ENCODE data around the gene FER. TPM values are rescaled to one million over a fixed set of nuclear protein-coding genes. Genes with fewer than 3 reads are reported as not detected.

FER gene
- total and polyA plus RNA-seq, 8 donors: 1.4 to 15.3 (median 6.2) TPM

DNA sequence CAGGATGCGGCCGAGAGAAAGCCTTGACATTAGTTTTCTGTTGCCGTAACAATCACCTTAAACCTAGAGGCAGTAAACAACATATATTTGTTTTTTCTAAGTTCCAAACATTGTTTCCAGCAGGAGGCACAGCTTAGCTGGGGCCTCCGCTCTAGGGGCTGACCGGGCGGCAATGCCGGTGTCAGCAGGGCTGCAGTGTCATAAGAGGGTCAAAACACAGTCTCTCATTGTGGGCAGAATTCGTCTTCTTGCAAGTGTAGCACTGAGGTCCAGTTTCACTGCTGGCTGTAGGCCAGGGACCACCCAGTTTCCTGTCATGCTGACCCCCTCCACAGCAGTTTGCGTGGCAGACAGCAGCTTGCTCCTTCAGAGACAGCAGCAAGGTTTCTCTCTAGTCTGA, 475.8 kb downstream of the FER start:
- WGBS, 2 donors: 81 to 88% methylated on average over 9 of the region's 9 CpGs
- ATAC-seq: no peak
- no peak for FAIRE-seq
- TF ChIP-seq, protein P1, sequence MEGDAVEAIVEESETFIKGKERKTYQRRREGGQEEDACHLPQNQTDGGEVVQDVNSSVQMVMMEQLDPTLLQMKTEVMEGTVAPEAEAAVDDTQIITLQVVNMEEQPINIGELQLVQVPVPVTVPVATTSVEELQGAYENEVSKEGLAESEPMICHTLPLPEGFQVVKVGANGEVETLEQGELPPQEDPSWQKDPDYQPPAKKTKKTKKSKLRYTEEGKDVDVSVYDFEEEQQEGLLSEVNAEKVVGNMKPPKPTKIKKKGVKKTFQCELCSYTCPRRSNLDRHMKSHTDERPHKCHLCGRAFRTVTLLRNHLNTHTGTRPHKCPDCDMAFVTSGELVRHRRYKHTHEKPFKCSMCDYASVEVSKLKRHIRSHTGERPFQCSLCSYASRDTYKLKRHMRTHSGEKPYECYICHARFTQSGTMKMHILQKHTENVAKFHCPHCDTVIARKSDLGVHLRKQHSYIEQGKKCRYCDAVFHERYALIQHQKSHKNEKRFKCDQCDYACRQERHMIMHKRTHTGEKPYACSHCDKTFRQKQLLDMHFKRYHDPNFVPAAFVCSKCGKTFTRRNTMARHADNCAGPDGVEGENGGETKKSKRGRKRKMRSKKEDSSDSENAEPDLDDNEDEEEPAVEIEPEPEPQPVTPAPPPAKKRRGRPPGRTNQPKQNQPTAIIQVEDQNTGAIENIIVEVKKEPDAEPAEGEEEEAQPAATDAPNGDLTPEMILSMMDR (IDR thresholded peaks at IDR 0.05): no peak
- intact Hi-C loops (cut with DNase I): no loop called here
- Histone ChIP-seq H3K4me1 (no peaks in the 10 kb centered on the region), H3K27ac (no peak overlapping the region), H3K9me3 (no peaks in the 10 kb centered on the region), H3K36me3 (no peaks in the 10 kb centered on the region), H3K27me3 (no peaks in the 10 kb centered on the region), H3K4me3 (no peak overlapping the region)
- no peak for DNase-seq

DNA sequence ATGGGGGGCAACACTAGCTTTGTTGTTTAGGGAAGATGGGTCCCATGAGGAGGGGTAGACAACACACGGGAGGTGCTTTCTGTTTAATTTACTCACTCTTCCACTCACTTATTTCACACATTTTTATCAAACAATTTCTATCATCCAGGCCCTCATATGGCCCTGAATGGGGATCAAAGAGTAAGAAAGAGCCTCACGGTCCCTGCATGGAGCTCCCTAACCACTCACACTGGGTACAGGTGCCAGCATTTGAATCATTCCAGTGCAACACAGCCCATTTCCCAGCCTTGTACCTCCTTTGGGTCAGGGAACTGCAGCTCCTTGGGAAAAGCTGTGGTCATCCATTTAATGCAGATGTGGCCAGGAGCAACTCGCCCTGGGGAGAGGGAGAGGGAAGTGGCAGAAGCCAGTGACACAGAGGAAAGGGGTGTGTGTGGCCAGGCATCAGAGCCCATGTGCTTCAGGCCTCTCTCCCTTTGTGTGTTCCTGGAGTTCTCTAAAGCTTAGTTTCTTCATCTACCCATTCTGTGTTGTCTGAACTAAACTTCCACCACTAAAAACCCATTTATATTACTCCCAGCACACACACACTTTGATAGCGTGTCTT, 476.7 kb downstream of the FER start:
- Histone ChIP-seq H3K27ac (no peak overlapping the region), H3K4me1 (no peaks in the 10 kb centered on the region), H3K9me3 (no peaks in the 10 kb centered on the region), H3K36me3 (no peaks in the 10 kb centered on the region), H3K4me3 (no peak overlapping the region), H3K27me3 (no peaks in the 10 kb centered on the region)
- DNase-seq (no peak), FAIRE-seq (no peak), ATAC-seq (no peak)
- TF ChIP-seq, protein P1 (IDR thresholded peaks at IDR 0.05): no peak
- 79 to 83% methylated on average over 4 of the region's 4 CpGs for WGBS, 2 donors
- intact Hi-C loops (cut with DNase I): no loop called here

DNA sequence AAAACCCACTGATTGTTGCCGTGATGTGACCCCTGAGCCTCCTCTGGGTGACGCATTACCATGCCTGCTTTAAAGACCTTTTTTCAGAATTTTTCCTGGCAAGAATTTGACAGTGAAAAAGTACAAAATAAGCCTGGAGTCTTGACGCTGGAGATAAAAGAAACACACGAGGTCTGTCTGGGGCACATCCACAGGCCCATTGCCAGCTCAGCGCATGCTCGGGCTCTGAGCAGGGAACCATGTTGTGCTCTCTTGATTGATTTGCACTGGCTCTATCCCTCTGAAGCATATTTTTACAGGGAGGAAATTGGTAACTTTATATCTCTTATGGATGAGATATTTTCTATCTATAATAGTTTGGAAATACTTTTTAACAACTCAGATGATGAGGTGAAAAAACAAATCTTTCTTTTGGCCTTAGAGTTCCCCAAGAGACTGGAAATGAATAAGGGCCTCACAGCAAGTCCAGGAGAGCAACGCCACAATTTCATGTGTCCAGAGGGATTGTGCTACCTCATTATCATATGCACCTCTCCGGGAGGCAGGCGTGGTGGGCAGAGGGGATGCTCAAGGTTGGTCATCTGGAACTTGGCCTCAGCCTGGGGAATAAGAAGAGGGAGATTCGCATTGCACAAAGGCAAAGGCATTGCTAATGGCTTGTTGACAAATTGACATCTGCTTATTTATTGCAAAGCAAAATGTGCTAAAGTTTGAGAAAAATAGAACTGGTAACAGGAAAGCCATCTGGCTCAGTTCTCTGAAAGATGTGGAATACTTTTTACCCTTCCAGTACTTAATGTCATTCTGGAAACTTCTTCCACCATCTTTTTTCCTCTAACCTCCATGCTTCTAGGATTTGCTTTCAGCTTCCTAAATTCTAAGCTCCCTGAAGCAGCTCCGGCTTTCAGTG, 478.3 kb downstream of the FER start:
- intact Hi-C loops (cut with DNase I): no loop called here
- H3K36me3 ChIP-seq: no peaks in the 10 kb centered on the region
- no peak overlapping the region for H3K27ac ChIP-seq
- 79 to 80% methylated on average over 11 of the region's 11 CpGs for whole genome bisulfite sequencing, 2 donors
- H3K9me3 ChIP-seq: no peaks in the 10 kb centered on the region
- DNase-seq (no peak), FAIRE-seq (no peak), ATAC-seq (no peak)
- no peaks in the 10 kb centered on the region for H3K27me3 ChIP-seq
- no peaks in the 10 kb centered on the region for H3K4me1 ChIP-seq
- no peak overlapping the region for H3K4me3 ChIP-seq
- TF ChIP-seq, protein P1 (IDR thresholded peaks at IDR 0.05): no peak

DNA sequence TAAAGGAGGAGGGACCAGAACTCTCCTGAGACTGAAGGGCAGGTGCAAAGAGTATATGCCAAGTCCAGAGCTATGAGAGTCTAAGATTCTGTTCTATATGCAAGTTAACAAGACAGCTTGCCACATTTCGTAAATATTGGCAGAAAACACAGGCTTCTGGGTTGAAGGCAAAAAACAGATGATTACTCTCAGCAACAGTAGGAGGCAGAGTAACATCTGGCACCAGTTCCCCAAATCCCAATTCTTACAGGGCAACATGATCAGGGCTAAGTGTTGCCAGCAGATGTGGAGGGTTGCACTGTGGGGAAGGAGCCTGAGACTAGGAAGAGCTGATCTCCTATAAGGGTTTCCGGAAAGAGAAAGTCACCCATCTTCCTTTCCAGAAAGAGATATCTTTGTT, 482.7 kb downstream of the FER start:
- 88 to 92% methylated on average over 2 of the region's 2 CpGs for WGBS, 2 donors
- TF ChIP-seq, protein P1 (IDR thresholded peaks at IDR 0.05): no peak
- Histone ChIP-seq H3K4me3 (no peak overlapping the region), H3K9me3 (no peaks in the 10 kb centered on the region), H3K36me3 (no peaks in the 10 kb centered on the region), H3K4me1 (no peaks in the 10 kb centered on the region), H3K27ac (no peak overlapping the region), H3K27me3 (no peaks in the 10 kb centered on the region)
- intact Hi-C loops (cut with DNase I): no loop called here
- ATAC-seq (no peak), FAIRE-seq (no peak), DNase-seq (no peak)

DNA sequence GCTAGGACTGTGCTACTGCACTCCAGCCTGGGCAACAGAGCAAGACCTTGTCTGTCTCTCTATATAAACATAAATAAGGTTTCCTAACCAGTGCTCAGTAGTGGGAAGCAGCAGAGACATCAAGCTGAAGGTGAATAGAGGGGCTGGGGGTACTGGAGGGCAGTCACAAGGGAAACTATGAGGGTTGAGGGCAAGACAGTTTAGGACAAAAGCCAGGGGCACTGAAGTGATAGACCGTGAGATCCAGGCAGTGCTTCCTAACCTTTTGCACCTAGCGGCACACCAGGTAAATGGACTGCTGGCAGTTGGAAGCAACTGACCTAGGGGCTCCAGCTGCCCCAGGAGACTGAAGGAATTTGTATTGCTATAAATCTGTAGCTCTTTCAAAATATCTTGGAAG, 483.6 kb downstream of the FER start:
- FAIRE-seq: no peak
- no peaks in the 10 kb centered on the region for H3K4me1 ChIP-seq
- no peak overlapping the region for H3K27ac ChIP-seq
- intact Hi-C loops (cut with DNase I): no loop called here
- H3K36me3 ChIP-seq: no peaks in the 10 kb centered on the region
- H3K4me3 ChIP-seq: no peak overlapping the region
- H3K27me3 ChIP-seq: no peaks in the 10 kb centered on the region
- WGBS, 2 donors: 87% methylated on average over 2 of the region's 2 CpGs
- ATAC-seq: no peak
- TF ChIP-seq, protein P1 (IDR thresholded peaks at IDR 0.05): no peak
- no peaks in the 10 kb centered on the region for H3K9me3 ChIP-seq
- no peak for DNase-seq

Measured in pancreas (tissue), 10 donors.